Panc1 (cell line): Measurements from ENCODE around the gene HAX1. TPM values are rescaled to one million over a fixed set of nuclear protein-coding genes. Genes with fewer than 3 reads are reported as not detected.

ENCODE experiments used
- ATAC-seq: fragments of 200-7000 bp; cut with Tn5 transposase; 2 replicates; pipeline ENCODE4 v1.9.1; 2020; ENCODE audit warnings: mild to moderate bottlenecking, moderate library complexity
- Bru-seq: library from RNA; stranded (reverse); fragments of 400-500 nt; gene quantifications from one replicate; lab custom pipeline; 2021; lab: Mats Ljungman, UMichigan
- BruChase-seq, 2 experiments: library from RNA; stranded (reverse); fragments of 400-500 nt; gene quantifications; one replicate each; lab custom pipeline; 2021; lab: Mats Ljungman, UMichigan
- BruUV-seq: library from RNA; stranded (reverse); fragments of 400-500 nt; replicated peaks from 2 replicates; lab custom pipeline; 2021; lab: Mats Ljungman, UMichigan
- CTCF ChIA-PET: fragments of 300-600 bp; sonication (Branson Sonifier 250); formaldehyde crosslinking; loops from one replicate; lab custom pipeline; 2022; ENCODE audit warnings: antibody characterized with exemption; lab: Charles Lee
- POLR2A ChIA-PET: fragments of 300-600 bp; sonication (Branson Sonifier 250); formaldehyde crosslinking; loops from one replicate; lab custom pipeline; 2022; ENCODE audit warnings: antibody characterized with exemption; lab: Charles Lee
- DNase-seq: peaks from one replicate; pipeline ENCODE4 v3.0.0-alpha.2; 2010; ENCODE audit warnings: low read depth, low spot score
- H3K27ac ChIP-seq: 2 replicates; pipeline ENCODE4 v1.5.1; 2011; ENCODE audit warnings: mild to moderate bottlenecking, low read length, inconsistent platforms
- H3K27me3 ChIP-seq: fragments of 200-500 bp; sonication (Bioruptor generic); 2 replicates; pipeline ENCODE4 v1.6.0; 2014; ENCODE audit warnings: low read length, inconsistent platforms; ENCODE audit not compliant: control insufficient read depth, insufficient read depth
- H3K36me3 ChIP-seq: fragments of 200-500 bp; sonication (Bioruptor generic); 2 replicates; pipeline ENCODE4 v1.5.1; 2014; ENCODE audit warnings: inconsistent platforms, mild to moderate bottlenecking, low read length, moderate library complexity; ENCODE audit not compliant: control insufficient read depth, insufficient read depth
- H3K4me1 ChIP-seq: 2 replicates; pipeline ENCODE4 v1.5.1; 2011; ENCODE audit warnings: inconsistent platforms, mild to moderate bottlenecking, low read length, moderate library complexity; ENCODE audit not compliant: control insufficient read depth, insufficient read depth
- H3K4me3 ChIP-seq, 2 experiments: 2 replicates each; pipeline ENCODE4 v1.5.1; 2011 to 2012; ENCODE audit warnings: low read depth in 2 of 2, low read length in 2 of 2, mild to moderate bottlenecking in 2 of 2, inconsistent platforms in 1 of 2, moderate library complexity in 1 of 2
- H3K9me3 ChIP-seq: fragments of 200-500 bp; sonication (Bioruptor generic); 2 replicates; pipeline ENCODE4 v1.5.1; 2014; ENCODE audit warnings: low read depth, mild to moderate bottlenecking, inconsistent platforms, low read length, moderate library complexity; ENCODE audit not compliant: control insufficient read depth, insufficient read depth
- POLR2AphosphoS5 ChIP-seq: IDR thresholded peaks from 2 replicates; pipeline ENCODE4 v1.6.1; 2012; ENCODE audit warnings: mild to moderate bottlenecking, low read depth, low read length, moderate library complexity
- SIN3A ChIP-seq: IDR thresholded peaks from 2 replicates; pipeline ENCODE4 v1.6.1; 2012; ENCODE audit warnings: low read depth, mild to moderate bottlenecking, low read length, moderate library complexity, borderline replicate concordance; ENCODE audit not compliant: insufficient read depth
- TCF7L2 ChIP-seq: IDR thresholded peaks from 2 replicates; pipeline ENCODE4 v1.6.1; 2011; ENCODE audit warnings: mild to moderate bottlenecking, low read depth, low read length, inconsistent platforms
- in situ Hi-C: cut with HindIII; loops from 2 replicates; pipeline ENCODE4 v1.10.0; 2016; ENCODE audit warnings: low sequenced_read_pairs, low pct_unique_long_range_greater_than_20kb
- intact Hi-C: fragments of 100-400 bp; cut with micrococcal nuclease; formaldehyde crosslinking; loops from one replicate; pipeline ENCODE4 v1.10.0; 2022; ENCODE audit not compliant: unreplicated experiment
- long read RNA-seq: library from polyadenylated mRNA; unstranded; transcript quantifications from one replicate; pipeline ENCODE4 v2.0.0, GENCODE V29; 2021; ENCODE audit not compliant: unreplicated experiment
- polyA plus RNA-seq: library from polyadenylated mRNA; unstranded; fragments of >200 nt; gene quantifications from one replicate; pipeline ENCODE4 v1.2.1, GENCODE V29; 2012; ENCODE audit warnings: missing spikeins; ENCODE audit not compliant: insufficient read length
- total RNA-seq: library from RNA; stranded (reverse); gene quantifications from one replicate; pipeline ENCODE4 v1.2.1, GENCODE V29; 2021; ENCODE audit not compliant: unreplicated experiment
- TF ChIP-seq, protein P1 (sequence below): fragments of 450-650 bp; IDR thresholded peaks from 2 replicates; pipeline ENCODE4 v1.5.1; 2017; ENCODE audit warnings: mild to moderate bottlenecking
- TF ChIP-seq, protein P2 (sequence below), 2 experiments: IDR thresholded peaks; 2 replicates each; pipeline ENCODE4 v1.6.1; 2011 to 2012; ENCODE audit warnings: low read depth in 2 of 2, control low read depth in 1 of 2, low read length in 1 of 2, mild to moderate bottlenecking in 1 of 2, moderate library complexity in 1 of 2; ENCODE audit not compliant: insufficient read depth in 1 of 2

HAX1 gene
- total RNA-seq = 110 TPM
- 115 TPM for polyA plus RNA-seq
- percentile 76 among the genes with signal in this experiment for Bru-seq, nascent RNA
- BruChase-seq, experiment 1, labeled RNA remaining after a 2-hour chase = percentile 82 among the genes with signal in this experiment
- BruChase-seq, experiment 2, labeled RNA remaining after a 6-hour chase = percentile 94 among the genes with signal in this experiment
- long read RNA-seq, transcript HAX1-201 (7 exons, 1,227 nt) = major isoform, 89 of 129 reads
- long read RNA-seq, partial matches to known transcripts = 31 of 129 reads
- long read RNA-seq, other reads (novel, unspliced or antisense) = 6 of 129 reads

DNA sequence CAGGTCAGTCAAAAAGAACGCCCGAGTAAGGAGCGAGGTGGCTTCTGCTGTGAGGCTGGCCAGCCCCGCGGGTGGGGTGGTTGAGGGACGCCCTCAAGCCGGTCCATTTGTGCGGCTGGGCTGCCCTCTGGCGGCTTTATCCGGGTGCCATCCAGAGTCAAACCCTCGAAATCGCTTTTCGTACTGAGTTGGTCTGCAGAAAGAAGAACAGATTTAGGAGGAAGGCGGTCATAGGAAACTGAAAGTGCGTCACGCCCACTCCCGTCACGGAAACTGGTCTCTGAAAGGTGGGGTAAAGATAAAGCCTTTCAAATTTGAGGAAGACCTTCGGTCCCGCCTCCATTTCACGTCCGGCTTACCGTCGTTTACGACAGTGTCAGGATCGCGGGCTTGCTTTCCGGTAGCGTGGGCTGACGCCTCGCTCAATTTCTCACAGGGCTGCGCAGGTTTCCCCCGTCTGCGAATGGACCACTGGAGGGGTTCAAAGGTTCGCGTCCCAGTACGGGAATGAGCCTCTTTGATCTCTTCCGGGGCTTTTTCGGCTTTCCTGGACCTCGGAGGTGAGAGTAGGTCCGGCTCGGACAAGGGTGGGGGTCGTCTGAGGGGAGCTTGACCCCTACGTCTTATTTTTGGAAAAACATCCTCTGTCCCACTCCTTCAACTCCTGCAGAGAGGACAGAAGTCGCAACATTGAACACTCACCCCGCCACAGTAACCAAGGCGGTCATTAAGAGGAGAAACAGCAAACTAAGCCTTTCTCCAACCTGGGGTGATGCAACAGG is at the start of gene HAX1:
Gene HAX1, plus strand, starts transcription at position 413 of the 782 bp plus-strand sequence. Its CDS starts 95 bp downstream, at position 508.
- BruUV-seq = no TSS peak
- H3K4me3 ChIP-seq = peak within 1 kb of the TSS; percentile 96 to 100
- POLR2A ChIA-PET = interaction anchor here (0.6 to 0.7 kb wide), 3 partner anchors 56 to 702 kb away, joined by 4 to 12 read pairs (median 6); no protein-coding TSS in a partner anchor

DNA sequence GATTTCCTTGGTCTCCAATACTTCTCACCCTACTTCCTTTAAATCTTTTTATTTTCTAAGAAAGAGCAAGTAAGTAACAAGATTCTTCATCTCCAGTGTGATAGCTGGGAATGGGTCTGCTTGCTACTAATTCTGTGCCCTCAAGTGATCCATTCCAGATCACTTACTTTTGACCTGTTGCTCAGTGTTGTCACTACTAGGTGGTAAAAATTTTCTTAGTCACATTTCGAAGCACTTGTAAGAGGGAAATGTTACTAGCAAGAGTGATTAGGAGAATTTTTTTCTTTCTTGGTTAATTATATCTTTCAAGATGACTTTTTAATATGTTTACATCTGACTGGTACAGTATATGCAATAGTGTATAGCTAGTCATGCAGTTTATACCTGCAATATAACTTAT is 49.5 kb upstream of the HAX1 start:
- TF ChIP-seq, protein P1, sequence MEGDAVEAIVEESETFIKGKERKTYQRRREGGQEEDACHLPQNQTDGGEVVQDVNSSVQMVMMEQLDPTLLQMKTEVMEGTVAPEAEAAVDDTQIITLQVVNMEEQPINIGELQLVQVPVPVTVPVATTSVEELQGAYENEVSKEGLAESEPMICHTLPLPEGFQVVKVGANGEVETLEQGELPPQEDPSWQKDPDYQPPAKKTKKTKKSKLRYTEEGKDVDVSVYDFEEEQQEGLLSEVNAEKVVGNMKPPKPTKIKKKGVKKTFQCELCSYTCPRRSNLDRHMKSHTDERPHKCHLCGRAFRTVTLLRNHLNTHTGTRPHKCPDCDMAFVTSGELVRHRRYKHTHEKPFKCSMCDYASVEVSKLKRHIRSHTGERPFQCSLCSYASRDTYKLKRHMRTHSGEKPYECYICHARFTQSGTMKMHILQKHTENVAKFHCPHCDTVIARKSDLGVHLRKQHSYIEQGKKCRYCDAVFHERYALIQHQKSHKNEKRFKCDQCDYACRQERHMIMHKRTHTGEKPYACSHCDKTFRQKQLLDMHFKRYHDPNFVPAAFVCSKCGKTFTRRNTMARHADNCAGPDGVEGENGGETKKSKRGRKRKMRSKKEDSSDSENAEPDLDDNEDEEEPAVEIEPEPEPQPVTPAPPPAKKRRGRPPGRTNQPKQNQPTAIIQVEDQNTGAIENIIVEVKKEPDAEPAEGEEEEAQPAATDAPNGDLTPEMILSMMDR = no peak
- TF ChIP-seq POLR2AphosphoS5 (no peak), TCF7L2 (no peak), SIN3A (no peak)
- TF ChIP-seq, protein P2, sequence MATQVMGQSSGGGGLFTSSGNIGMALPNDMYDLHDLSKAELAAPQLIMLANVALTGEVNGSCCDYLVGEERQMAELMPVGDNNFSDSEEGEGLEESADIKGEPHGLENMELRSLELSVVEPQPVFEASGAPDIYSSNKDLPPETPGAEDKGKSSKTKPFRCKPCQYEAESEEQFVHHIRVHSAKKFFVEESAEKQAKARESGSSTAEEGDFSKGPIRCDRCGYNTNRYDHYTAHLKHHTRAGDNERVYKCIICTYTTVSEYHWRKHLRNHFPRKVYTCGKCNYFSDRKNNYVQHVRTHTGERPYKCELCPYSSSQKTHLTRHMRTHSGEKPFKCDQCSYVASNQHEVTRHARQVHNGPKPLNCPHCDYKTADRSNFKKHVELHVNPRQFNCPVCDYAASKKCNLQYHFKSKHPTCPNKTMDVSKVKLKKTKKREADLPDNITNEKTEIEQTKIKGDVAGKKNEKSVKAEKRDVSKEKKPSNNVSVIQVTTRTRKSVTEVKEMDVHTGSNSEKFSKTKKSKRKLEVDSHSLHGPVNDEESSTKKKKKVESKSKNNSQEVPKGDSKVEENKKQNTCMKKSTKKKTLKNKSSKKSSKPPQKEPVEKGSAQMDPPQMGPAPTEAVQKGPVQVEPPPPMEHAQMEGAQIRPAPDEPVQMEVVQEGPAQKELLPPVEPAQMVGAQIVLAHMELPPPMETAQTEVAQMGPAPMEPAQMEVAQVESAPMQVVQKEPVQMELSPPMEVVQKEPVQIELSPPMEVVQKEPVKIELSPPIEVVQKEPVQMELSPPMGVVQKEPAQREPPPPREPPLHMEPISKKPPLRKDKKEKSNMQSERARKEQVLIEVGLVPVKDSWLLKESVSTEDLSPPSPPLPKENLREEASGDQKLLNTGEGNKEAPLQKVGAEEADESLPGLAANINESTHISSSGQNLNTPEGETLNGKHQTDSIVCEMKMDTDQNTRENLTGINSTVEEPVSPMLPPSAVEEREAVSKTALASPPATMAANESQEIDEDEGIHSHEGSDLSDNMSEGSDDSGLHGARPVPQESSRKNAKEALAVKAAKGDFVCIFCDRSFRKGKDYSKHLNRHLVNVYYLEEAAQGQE (IDR thresholded peaks at IDR 0.05; ENCODE audit: insufficient read depth in 1 of 2, low read depth in 2 of 2, low read length in 1 of 2) = no peak
- Histone ChIP-seq H3K4me1 (peaks cover 29% of the 10 kb centered on the region), H3K27ac (peak overlapping the region; percentile 39; the same call in 1 of the 2 replicates), H3K4me3 (peak overlapping the region; percentile 19 to 89; a peak in 2 of 4 replicates), H3K36me3 (peaks cover 41% of the 10 kb centered on the region), H3K27me3 (no peaks in the 10 kb centered on the region), H3K9me3 (no peaks in the 10 kb centered on the region)
- in situ Hi-C loops = no loop called here
- intact Hi-C loops = no loop called here
- POLR2A ChIA-PET = no interaction called here
- CTCF ChIA-PET = no interaction called here
- DNase-seq = no peak
- no TSS peak for BruUV-seq
- no peak for ATAC-seq

More for the DNA sequence above, at the start of gene HAX1:
- peaks cover 6% of the 10 kb centered on the region; the same call in 1 of the 2 replicates for H3K36me3 ChIP-seq
- TF ChIP-seq SIN3A (peak; percentile 87; the same call in 1 of the 2 replicates), POLR2AphosphoS5 (peak; percentile 89), TCF7L2 (peak; percentile 78)
- TF ChIP-seq, protein P1 = peak; percentile 86
- TF ChIP-seq, protein P2 (IDR thresholded peaks at IDR 0.05; ENCODE audit: insufficient read depth in 1 of 2, low read depth in 2 of 2, low read length in 1 of 2) = 0 out of 4 replicates have a peak, but pooled peaks of 1 of the 2 experiments have one; percentile 23
- DNase-seq = peak; percentile 88
- H3K27ac ChIP-seq = peak within 1 kb of the TSS; percentile 97
- ATAC-seq = peak; percentile 95
- intact Hi-C loops = loop anchor here (1.0 kb wide), 1 partner anchor 73 kb away; no protein-coding TSS in a partner anchor
- H3K9me3 ChIP-seq = no peaks in the 10 kb centered on the region
- H3K4me1 ChIP-seq = peaks cover 5% of the 10 kb centered on the region; the same call in 1 of the 2 replicates
- CTCF ChIA-PET = interaction anchor here (0.6 to 1.0 kb wide), 4 partner anchors 9 to 282 kb away, joined by 3 to 9 read pairs (median 8); no protein-coding TSS in a partner anchor
- in situ Hi-C loops = no loop called here
- no peaks in the 10 kb centered on the region for H3K27me3 ChIP-seq
